Rectal smooth muscle tissue (tissue), 1 donor: ENCODE data around the gene TSSK2.

Experiments used
- H3K27ac ChIP-seq: one replicate; pipeline ENCODE4 v1.7.0; 2013; ENCODE audit warnings: low read depth, low read length, inconsistent platforms
- H3K27me3 ChIP-seq: one replicate; pipeline ENCODE4 v1.7.0; 2013; ENCODE audit warnings: low read length; ENCODE audit not compliant: control insufficient read depth, insufficient read depth
- H3K36me3 ChIP-seq: one replicate; pipeline ENCODE4 v1.7.0; 2013; ENCODE audit warnings: low read length; ENCODE audit not compliant: control insufficient read depth, insufficient read depth
- H3K4me1 ChIP-seq: one replicate; pipeline ENCODE4 v1.7.0; 2013; ENCODE audit warnings: low read length; ENCODE audit not compliant: control insufficient read depth, insufficient read depth
- H3K4me3 ChIP-seq: one replicate; pipeline ENCODE4 v1.7.0; 2013; ENCODE audit warnings: low read length
- H3K9ac ChIP-seq: one replicate; pipeline ENCODE4 v1.7.0; 2013; ENCODE audit warnings: low read length

The TSSK2 gene

GRCh38 chr22:19109198-19110063, 21.7 kb upstream of the TSSK2 start:
- Histone ChIP-seq H3K9ac (no peak overlapping the region), H3K36me3 (no peaks in the 10 kb centered on the region), H3K27ac (no peak overlapping the region), H3K4me1 (peaks cover 20% of the 10 kb centered on the region), H3K4me3 (no peak overlapping the region), H3K27me3 (no peaks in the 10 kb centered on the region)

- Histone ChIP-seq H3K27me3 (no peaks in the 10 kb centered on the region), H3K4me3 (no peak overlapping the region), H3K27ac (no peak overlapping the region), H3K9ac (no peak overlapping the region), H3K36me3 (no peaks in the 10 kb centered on the region), H3K4me1 (peaks cover 20% of the 10 kb centered on the region)
These were observed 21.0 kb upstream of the TSSK2 start for GRCh38 chr22:19110064-19110458.

GRCh38 chr22:19110646-19111045, 20.5 kb upstream of the TSSK2 start:
- Histone ChIP-seq H3K36me3 (no peaks in the 10 kb centered on the region), H3K27me3 (no peaks in the 10 kb centered on the region), H3K4me1 (peaks cover 20% of the 10 kb centered on the region), H3K27ac (no peak overlapping the region), H3K9ac (no peak overlapping the region), H3K4me3 (no peak overlapping the region)

GRCh38 chr22:19111140-19111539, 20.0 kb upstream of the TSSK2 start:
- Histone ChIP-seq H3K4me1 (peaks cover 16% of the 10 kb centered on the region), H3K4me3 (no peak overlapping the region), H3K36me3 (no peaks in the 10 kb centered on the region), H3K27me3 (no peaks in the 10 kb centered on the region), H3K9ac (no peak overlapping the region), H3K27ac (no peak overlapping the region)

- H3K27ac ChIP-seq: no peak overlapping the region
- no peaks in the 10 kb centered on the region for H3K36me3 ChIP-seq
- H3K9ac ChIP-seq: no peak overlapping the region
- no peaks in the 10 kb centered on the region for H3K27me3 ChIP-seq
- H3K4me3 ChIP-seq: no peak overlapping the region
- peaks cover 11% of the 10 kb centered on the region for H3K4me1 ChIP-seq
These were observed 19.5 kb upstream of the TSSK2 start for GRCh38 chr22:19111584-19111983.

GRCh38 chr22:19113429-19113828, 17.7 kb upstream of the TSSK2 start:
- no peaks in the 10 kb centered on the region for H3K27me3 ChIP-seq
- H3K9ac ChIP-seq: no peak overlapping the region
- no peak overlapping the region for H3K27ac ChIP-seq
- peaks cover 3% of the 10 kb centered on the region for H3K4me1 ChIP-seq
- no peaks in the 10 kb centered on the region for H3K36me3 ChIP-seq
- H3K4me3 ChIP-seq: no peak overlapping the region

GRCh38 chr22:19114984-19115552, 16.0 kb upstream of the TSSK2 start:
- Histone ChIP-seq H3K4me3 (no peak overlapping the region), H3K36me3 (no peaks in the 10 kb centered on the region), H3K27ac (no peak overlapping the region), H3K4me1 (no peaks in the 10 kb centered on the region), H3K27me3 (no peaks in the 10 kb centered on the region), H3K9ac (no peak overlapping the region)

GRCh38 chr22:19115628-19116027, 15.5 kb upstream of the TSSK2 start:
- H3K27me3 ChIP-seq: no peaks in the 10 kb centered on the region
- H3K36me3 ChIP-seq: no peaks in the 10 kb centered on the region
- no peak overlapping the region for H3K27ac ChIP-seq
- H3K4me3 ChIP-seq: no peak overlapping the region
- H3K4me1 ChIP-seq: peaks cover under 1% of the 10 kb centered on the region
- no peak overlapping the region for H3K9ac ChIP-seq

GRCh38 chr22:19117111-19117512, 14.0 kb upstream of the TSSK2 start:
- peaks cover 5% of the 10 kb centered on the region for H3K4me1 ChIP-seq

GRCh38 chr22:19118329-19118880, 12.7 kb upstream of the TSSK2 start:
- no peak overlapping the region for H3K9ac ChIP-seq

More at GRCh38 chr22:19117111-19117512, 14.0 kb upstream of the TSSK2 start:
- no peaks in the 10 kb centered on the region for H3K27me3 ChIP-seq
- H3K27ac ChIP-seq: no peak overlapping the region
- H3K9ac ChIP-seq: no peak overlapping the region
- H3K4me3 ChIP-seq: no peak overlapping the region
- H3K36me3 ChIP-seq: no peaks in the 10 kb centered on the region

GRCh38 chr22:19119949-19120348, 11.2 kb upstream of the TSSK2 start:
- H3K9ac ChIP-seq: no peak overlapping the region
- no peak overlapping the region for H3K4me3 ChIP-seq
- no peaks in the 10 kb centered on the region for H3K36me3 ChIP-seq
- H3K27ac ChIP-seq: no peak overlapping the region
- H3K27me3 ChIP-seq: no peaks in the 10 kb centered on the region
- H3K4me1 ChIP-seq: peaks cover 5% of the 10 kb centered on the region

More at GRCh38 chr22:19118329-19118880, 12.7 kb upstream of the TSSK2 start:
- H3K27ac ChIP-seq: no peak overlapping the region
- H3K36me3 ChIP-seq: no peaks in the 10 kb centered on the region
- no peak overlapping the region for H3K4me3 ChIP-seq
- peaks cover 5% of the 10 kb centered on the region for H3K4me1 ChIP-seq
- H3K27me3 ChIP-seq: no peaks in the 10 kb centered on the region

GRCh38 chr22:19120829-19121630, 10.1 kb upstream of the TSSK2 start:
- Histone ChIP-seq H3K4me3 (peak overlapping the region; percentile 97), H3K9ac (peak overlapping the region; percentile 85), H3K36me3 (no peaks in the 10 kb centered on the region), H3K4me1 (peaks cover 5% of the 10 kb centered on the region), H3K27ac (peak overlapping the region; percentile 89), H3K27me3 (no peaks in the 10 kb centered on the region)
